ENCODE results near the gene TFDP1.

Gene TFDP1

DNA sequence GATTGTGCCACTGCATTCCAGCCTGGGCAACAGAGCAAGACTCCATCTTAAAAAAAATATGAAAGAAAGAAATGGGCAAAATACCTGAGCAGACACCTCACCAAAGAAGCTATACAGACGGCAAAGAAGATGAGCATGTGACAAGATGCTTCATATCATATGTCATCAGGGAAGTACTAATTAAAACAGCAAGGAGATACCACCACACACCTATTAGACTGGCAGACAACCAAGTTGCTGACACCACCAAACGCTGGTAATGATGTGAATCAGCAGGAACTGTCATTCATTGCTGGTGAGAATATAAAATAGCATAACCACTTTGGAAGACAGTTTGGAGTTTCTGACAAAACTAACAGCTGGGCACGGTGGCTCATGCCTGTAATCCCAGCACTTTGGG lies 11.5 kb upstream of the TFDP1 start:
- Histone ChIP-seq H3K4me3 (replicated peaks; ENCODE audit: insufficient read depth, low read length) (no peak overlapping the region), H3K27ac (replicated peaks) (no peak overlapping the region), H3K27me3 (ENCODE audit: insufficient read depth, poor library complexity, severe bottlenecking) (no peaks in the 10 kb centered on the region)
- TF ChIP-seq, protein P1, sequence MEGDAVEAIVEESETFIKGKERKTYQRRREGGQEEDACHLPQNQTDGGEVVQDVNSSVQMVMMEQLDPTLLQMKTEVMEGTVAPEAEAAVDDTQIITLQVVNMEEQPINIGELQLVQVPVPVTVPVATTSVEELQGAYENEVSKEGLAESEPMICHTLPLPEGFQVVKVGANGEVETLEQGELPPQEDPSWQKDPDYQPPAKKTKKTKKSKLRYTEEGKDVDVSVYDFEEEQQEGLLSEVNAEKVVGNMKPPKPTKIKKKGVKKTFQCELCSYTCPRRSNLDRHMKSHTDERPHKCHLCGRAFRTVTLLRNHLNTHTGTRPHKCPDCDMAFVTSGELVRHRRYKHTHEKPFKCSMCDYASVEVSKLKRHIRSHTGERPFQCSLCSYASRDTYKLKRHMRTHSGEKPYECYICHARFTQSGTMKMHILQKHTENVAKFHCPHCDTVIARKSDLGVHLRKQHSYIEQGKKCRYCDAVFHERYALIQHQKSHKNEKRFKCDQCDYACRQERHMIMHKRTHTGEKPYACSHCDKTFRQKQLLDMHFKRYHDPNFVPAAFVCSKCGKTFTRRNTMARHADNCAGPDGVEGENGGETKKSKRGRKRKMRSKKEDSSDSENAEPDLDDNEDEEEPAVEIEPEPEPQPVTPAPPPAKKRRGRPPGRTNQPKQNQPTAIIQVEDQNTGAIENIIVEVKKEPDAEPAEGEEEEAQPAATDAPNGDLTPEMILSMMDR (IDR thresholded peaks at IDR 0.05; ENCODE audit: insufficient read depth, low read length) = no peak
- TF ChIP-seq POLR2AphosphoS5 (IDR thresholded peaks at IDR 0.05; ENCODE audit: low read depth) = no peak
- TF ChIP-seq SPI1 (IDR thresholded peaks at IDR 0.05; ENCODE audit: borderline replicate concordance, low read depth) = no peak
- no peak for TF ChIP-seq GABPA (IDR thresholded peaks at IDR 0.05; ENCODE audit: low read depth)
- TF ChIP-seq, protein P2, sequence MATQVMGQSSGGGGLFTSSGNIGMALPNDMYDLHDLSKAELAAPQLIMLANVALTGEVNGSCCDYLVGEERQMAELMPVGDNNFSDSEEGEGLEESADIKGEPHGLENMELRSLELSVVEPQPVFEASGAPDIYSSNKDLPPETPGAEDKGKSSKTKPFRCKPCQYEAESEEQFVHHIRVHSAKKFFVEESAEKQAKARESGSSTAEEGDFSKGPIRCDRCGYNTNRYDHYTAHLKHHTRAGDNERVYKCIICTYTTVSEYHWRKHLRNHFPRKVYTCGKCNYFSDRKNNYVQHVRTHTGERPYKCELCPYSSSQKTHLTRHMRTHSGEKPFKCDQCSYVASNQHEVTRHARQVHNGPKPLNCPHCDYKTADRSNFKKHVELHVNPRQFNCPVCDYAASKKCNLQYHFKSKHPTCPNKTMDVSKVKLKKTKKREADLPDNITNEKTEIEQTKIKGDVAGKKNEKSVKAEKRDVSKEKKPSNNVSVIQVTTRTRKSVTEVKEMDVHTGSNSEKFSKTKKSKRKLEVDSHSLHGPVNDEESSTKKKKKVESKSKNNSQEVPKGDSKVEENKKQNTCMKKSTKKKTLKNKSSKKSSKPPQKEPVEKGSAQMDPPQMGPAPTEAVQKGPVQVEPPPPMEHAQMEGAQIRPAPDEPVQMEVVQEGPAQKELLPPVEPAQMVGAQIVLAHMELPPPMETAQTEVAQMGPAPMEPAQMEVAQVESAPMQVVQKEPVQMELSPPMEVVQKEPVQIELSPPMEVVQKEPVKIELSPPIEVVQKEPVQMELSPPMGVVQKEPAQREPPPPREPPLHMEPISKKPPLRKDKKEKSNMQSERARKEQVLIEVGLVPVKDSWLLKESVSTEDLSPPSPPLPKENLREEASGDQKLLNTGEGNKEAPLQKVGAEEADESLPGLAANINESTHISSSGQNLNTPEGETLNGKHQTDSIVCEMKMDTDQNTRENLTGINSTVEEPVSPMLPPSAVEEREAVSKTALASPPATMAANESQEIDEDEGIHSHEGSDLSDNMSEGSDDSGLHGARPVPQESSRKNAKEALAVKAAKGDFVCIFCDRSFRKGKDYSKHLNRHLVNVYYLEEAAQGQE (IDR thresholded peaks at IDR 0.05; ENCODE audit: insufficient replicate concordance, low read depth) = no peak
- DNase-seq (ENCODE audit: low read depth in 1 of 2, low spot score in 1 of 2) = no peak

DNA sequence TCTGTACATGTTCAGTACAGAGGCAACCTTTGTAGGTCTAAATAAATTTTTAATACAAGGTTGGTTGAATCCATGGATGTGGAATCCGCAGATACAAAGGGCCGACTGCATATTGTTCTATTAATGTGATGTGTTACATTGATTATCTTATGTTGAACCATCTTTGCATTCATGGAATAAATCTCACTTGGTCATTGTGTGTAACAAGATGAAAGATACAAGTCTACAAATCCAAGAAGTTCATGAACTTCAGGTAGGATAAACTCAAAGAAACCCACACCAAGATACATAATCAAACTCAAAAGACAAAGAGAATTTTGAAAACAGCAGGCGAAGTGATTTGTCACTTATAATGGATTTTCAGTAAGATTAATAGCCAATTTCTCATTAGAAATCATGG lies 8.0 kb upstream of the TFDP1 start:
- TF ChIP-seq SPI1 (IDR thresholded peaks at IDR 0.05; ENCODE audit: borderline replicate concordance, low read depth) (no peak), GABPA (IDR thresholded peaks at IDR 0.05; ENCODE audit: low read depth) (no peak), POLR2AphosphoS5 (IDR thresholded peaks at IDR 0.05; ENCODE audit: low read depth) (no peak)
- TF ChIP-seq, protein P2 (IDR thresholded peaks at IDR 0.05; ENCODE audit: insufficient replicate concordance, low read depth) = no peak
- TF ChIP-seq, protein P1 (IDR thresholded peaks at IDR 0.05; ENCODE audit: insufficient read depth, low read length) = no peak
- H3K27me3 ChIP-seq (ENCODE audit: insufficient read depth, poor library complexity, severe bottlenecking) = no peaks in the 10 kb centered on the region
- H3K4me3 ChIP-seq (replicated peaks; ENCODE audit: insufficient read depth, low read length) = no peak overlapping the region
- DNase-seq (ENCODE audit: low read depth in 1 of 2, low spot score in 1 of 2) = no peak
- no peak overlapping the region for H3K27ac ChIP-seq (replicated peaks)

DNA sequence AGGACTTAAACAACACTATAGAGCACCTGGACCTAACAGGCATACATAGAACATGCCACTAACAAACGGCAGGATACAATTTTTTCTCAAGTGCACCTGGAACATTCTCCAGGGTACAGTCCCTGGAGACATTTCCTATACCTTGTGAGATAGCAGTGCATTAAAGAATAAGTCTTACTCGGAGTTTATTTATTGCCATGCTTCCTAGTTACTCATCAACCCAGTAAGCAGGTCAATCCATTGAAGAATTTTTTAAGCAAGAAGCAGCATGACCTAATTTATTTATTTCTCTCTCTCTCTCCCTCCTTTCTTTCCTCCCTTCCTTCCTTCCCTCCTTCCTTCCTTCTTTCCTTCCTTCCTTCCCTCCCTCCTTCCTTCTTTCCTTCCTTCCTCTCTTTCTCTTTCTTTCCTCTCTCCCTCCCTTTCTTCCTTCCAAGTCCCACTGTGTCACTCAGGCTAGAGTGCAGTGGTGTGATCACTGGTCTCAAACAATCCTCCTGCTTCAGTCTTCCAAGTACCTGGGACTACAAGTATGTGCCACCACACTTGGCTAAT lies 6.6 kb upstream of the TFDP1 start:
- DNase-seq (ENCODE audit: low read depth in 1 of 2, low spot score in 1 of 2) = no peak
- no peak for TF ChIP-seq GABPA (IDR thresholded peaks at IDR 0.05; ENCODE audit: low read depth)
- TF ChIP-seq, protein P1 (IDR thresholded peaks at IDR 0.05; ENCODE audit: insufficient read depth, low read length) = no peak
- no peak for TF ChIP-seq POLR2AphosphoS5 (IDR thresholded peaks at IDR 0.05; ENCODE audit: low read depth)
- TF ChIP-seq, protein P2 (IDR thresholded peaks at IDR 0.05; ENCODE audit: insufficient replicate concordance, low read depth) = no peak
- TF ChIP-seq SPI1 (IDR thresholded peaks at IDR 0.05; ENCODE audit: borderline replicate concordance, low read depth) = no peak
- H3K27me3 ChIP-seq (ENCODE audit: insufficient read depth, poor library complexity, severe bottlenecking) = no peaks in the 10 kb centered on the region
- H3K4me3 ChIP-seq (replicated peaks; ENCODE audit: insufficient read depth, low read length) = no peak overlapping the region
- H3K27ac ChIP-seq (replicated peaks) = no peak overlapping the region

Measured in HL-60 (cell line).